Neural cell (in vitro differentiated cells): ENCODE results near the gene KLC4. TPM values are rescaled to one million over a fixed set of nuclear protein-coding genes. Genes with fewer than 3 reads are reported as not detected.

Experiments used
- H2AFZ ChIP-seq: fragments of 200-600, 300-800 bp; sonication (generic), shearing (Covaris generic); 2 replicates; pipeline ENCODE4 v1.6.0; 2014; ENCODE audit warnings: low read depth, mild to moderate bottlenecking, antibody characterized with exemption, low read length, moderate library complexity
- H3F3A ChIP-seq: fragments of 200-600 bp; shearing (Covaris generic); 2 replicates; pipeline ENCODE4 v1.6.1; 2016; ENCODE audit warnings: mild to moderate bottlenecking, moderate library complexity, mixed read lengths, antibody characterized with exemption, low read length; ENCODE audit not compliant: insufficient read depth, poor library complexity, severe bottlenecking
- H3K27ac ChIP-seq: fragments of 200-600, 300-800 bp; sonication (generic), shearing (Covaris generic); 2 replicates; pipeline ENCODE4 v1.5.1; 2014; ENCODE audit warnings: mild to moderate bottlenecking, low read length, moderate library complexity
- H3K27me3 ChIP-seq: fragments of 300-800, 200-600 bp; sonication (generic), shearing (Covaris generic); 2 replicates; pipeline ENCODE4 v1.6.0; 2014; ENCODE audit warnings: mild to moderate bottlenecking, low read depth, low read length, moderate library complexity; ENCODE audit not compliant: insufficient read depth
- H3K36me3 ChIP-seq: fragments of 300-800, 200-600 bp; sonication (generic), shearing (Covaris generic); 2 replicates; pipeline ENCODE4 v1.5.1; 2014; ENCODE audit warnings: mild to moderate bottlenecking, antibody characterized with exemption, low read length, moderate library complexity; ENCODE audit not compliant: insufficient read depth
- H3K4me2 ChIP-seq: fragments of 300-800, 200-600 bp; sonication (generic), shearing (Covaris generic); 2 replicates; pipeline ENCODE4 v1.6.0; 2014; ENCODE audit warnings: mild to moderate bottlenecking, low read length
- H3K4me3 ChIP-seq: fragments of 300-800, 200-600 bp; sonication (generic), shearing (Covaris generic); 2 replicates; pipeline ENCODE4 v1.5.1; 2014; ENCODE audit warnings: mild to moderate bottlenecking, low read length, moderate library complexity
- H3K79me2 ChIP-seq: fragments of 200-600 bp; shearing (Covaris generic); replicated peaks from 2 replicates; pipeline ENCODE4 v1.6.0; 2014; ENCODE audit warnings: mild to moderate bottlenecking, low read length, moderate library complexity; ENCODE audit not compliant: insufficient read depth
- H3K9ac ChIP-seq: fragments of 300-800, 200-600 bp; sonication (generic), shearing (Covaris generic); 2 replicates; pipeline ENCODE4 v1.6.1; 2016; ENCODE audit warnings: mild to moderate bottlenecking, low read length, mixed read lengths
- H3K9me2 ChIP-seq: fragments of 200-600 bp; shearing (Covaris generic); 2 replicates; pipeline ENCODE4 v1.6.1; 2016; ENCODE audit warnings: mild to moderate bottlenecking, low read length, mixed read lengths; ENCODE audit not compliant: insufficient read depth
- H3K9me3 ChIP-seq: fragments of 200-600, 300-800 bp; sonication (generic), shearing (Covaris generic); 2 replicates; pipeline ENCODE4 v1.6.1; 2016; ENCODE audit warnings: mild to moderate bottlenecking, mixed run types, low read length, moderate library complexity, mixed read lengths
- H4K20me1 ChIP-seq: fragments of 200-600 bp; shearing (Covaris generic); 2 replicates; pipeline ENCODE4 v1.6.1; 2016; ENCODE audit warnings: mild to moderate bottlenecking, mixed run types; ENCODE audit not compliant: insufficient read depth
- EP300 ChIP-seq: fragments of 450-650 bp; conservative IDR thresholded peaks from 2 replicates; pipeline ENCODE4 v1.6.1; 2014; ENCODE audit warnings: antibody characterized with exemption, mild to moderate bottlenecking, moderate library complexity; ENCODE audit not compliant: poor library complexity, severe bottlenecking
- EZH2 ChIP-seq: fragments of 200-600, 300-800 bp; shearing (Covaris generic), sonication (generic); IDR thresholded peaks from 2 replicates; pipeline ENCODE4 v1.6.1; 2014; ENCODE audit warnings: antibody characterized with exemption, low read length, borderline replicate concordance, mild to moderate bottlenecking; ENCODE audit not compliant: insufficient read depth, poor library complexity, severe bottlenecking
- MXI1 ChIP-seq: fragments of 450-650 bp; conservative IDR thresholded peaks from 2 replicates; pipeline ENCODE4 v1.6.1; 2014; ENCODE audit warnings: antibody characterized with exemption, mild to moderate bottlenecking; ENCODE audit not compliant: poor library complexity, severe bottlenecking
- POLR2AphosphoS5 ChIP-seq: IDR thresholded peaks from 2 replicates; pipeline ENCODE4 v1.6.1; 2012
- RAD21 ChIP-seq: fragments of 450-650 bp; conservative IDR thresholded peaks from 2 replicates; pipeline ENCODE4 v1.6.1; 2014; ENCODE audit warnings: antibody characterized with exemption, mild to moderate bottlenecking, moderate library complexity
- SMC3 ChIP-seq: fragments of 450-650 bp; conservative IDR thresholded peaks from 2 replicates; pipeline ENCODE4 v1.6.1; 2014; ENCODE audit warnings: antibody characterized with exemption, mild to moderate bottlenecking, moderate library complexity; ENCODE audit not compliant: poor library complexity
- TAF1 ChIP-seq: IDR thresholded peaks from 2 replicates; pipeline ENCODE4 v1.6.1; 2012; ENCODE audit warnings: low read depth
- polyA plus RNA-seq: library from polyadenylated mRNA; depleted of rRNA; stranded (reverse); fragments of >200 nt; gene quantifications from 2 replicates; pipeline ENCODE4 v1.2.3, GENCODE V29; 2014
- TF ChIP-seq, protein P1 (sequence below): fragments of 450-650 bp; IDR thresholded peaks from 2 replicates; pipeline ENCODE4 v1.5.1; 2014; ENCODE audit warnings: antibody characterized with exemption, mild to moderate bottlenecking, moderate library complexity; ENCODE audit not compliant: poor library complexity, severe bottlenecking
- TF ChIP-seq, protein P2 (sequence below): IDR thresholded peaks from 2 replicates; pipeline ENCODE4 v1.6.1; 2012; ENCODE audit warnings: borderline replicate concordance

Gene KLC4
- polyA plus RNA-seq, 1 donor from 2014 or later = 75.3 TPM

DNA sequence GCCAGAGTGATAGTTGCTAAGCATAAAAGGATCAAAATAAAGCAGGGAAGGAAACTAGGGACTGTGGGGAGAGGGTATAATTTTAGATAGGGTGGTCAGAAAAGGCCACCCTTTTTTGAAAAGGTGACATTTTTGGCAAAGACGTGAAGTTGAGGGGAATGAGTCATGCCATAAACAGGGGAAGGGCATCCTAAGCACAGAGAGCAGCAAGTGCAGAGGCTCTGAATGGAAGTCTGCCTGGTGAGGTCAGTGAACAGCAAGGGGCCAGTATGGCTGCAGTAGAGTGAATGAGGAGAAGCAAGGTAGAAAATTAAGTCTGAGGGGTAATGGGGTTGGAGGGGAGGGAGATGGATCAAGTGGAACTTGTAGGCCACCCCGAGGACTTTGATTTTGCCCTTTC, 2.4 kb downstream of the KLC4 start:
- Histone ChIP-seq H3K4me2 (no peak overlapping the region), H3K36me3 (peaks cover 6% of the 10 kb centered on the region), H4K20me1 (no peaks in the 10 kb centered on the region), H3K27me3 (no peaks in the 10 kb centered on the region), H3K4me3 (no peak overlapping the region), H3K9me2 (no peaks in the 10 kb centered on the region), H2AFZ (no peak overlapping the region), H3K9me3 (no peaks in the 10 kb centered on the region), H3K79me2 (peaks cover 11% of the 10 kb centered on the region), H3K9ac (no peak overlapping the region), H3F3A (no peaks in the 10 kb centered on the region), H3K27ac (no peak overlapping the region)
- TF ChIP-seq SMC3 (no peak), RAD21 (no peak)
- TF ChIP-seq, protein P1, sequence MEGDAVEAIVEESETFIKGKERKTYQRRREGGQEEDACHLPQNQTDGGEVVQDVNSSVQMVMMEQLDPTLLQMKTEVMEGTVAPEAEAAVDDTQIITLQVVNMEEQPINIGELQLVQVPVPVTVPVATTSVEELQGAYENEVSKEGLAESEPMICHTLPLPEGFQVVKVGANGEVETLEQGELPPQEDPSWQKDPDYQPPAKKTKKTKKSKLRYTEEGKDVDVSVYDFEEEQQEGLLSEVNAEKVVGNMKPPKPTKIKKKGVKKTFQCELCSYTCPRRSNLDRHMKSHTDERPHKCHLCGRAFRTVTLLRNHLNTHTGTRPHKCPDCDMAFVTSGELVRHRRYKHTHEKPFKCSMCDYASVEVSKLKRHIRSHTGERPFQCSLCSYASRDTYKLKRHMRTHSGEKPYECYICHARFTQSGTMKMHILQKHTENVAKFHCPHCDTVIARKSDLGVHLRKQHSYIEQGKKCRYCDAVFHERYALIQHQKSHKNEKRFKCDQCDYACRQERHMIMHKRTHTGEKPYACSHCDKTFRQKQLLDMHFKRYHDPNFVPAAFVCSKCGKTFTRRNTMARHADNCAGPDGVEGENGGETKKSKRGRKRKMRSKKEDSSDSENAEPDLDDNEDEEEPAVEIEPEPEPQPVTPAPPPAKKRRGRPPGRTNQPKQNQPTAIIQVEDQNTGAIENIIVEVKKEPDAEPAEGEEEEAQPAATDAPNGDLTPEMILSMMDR = no peak

DNA sequence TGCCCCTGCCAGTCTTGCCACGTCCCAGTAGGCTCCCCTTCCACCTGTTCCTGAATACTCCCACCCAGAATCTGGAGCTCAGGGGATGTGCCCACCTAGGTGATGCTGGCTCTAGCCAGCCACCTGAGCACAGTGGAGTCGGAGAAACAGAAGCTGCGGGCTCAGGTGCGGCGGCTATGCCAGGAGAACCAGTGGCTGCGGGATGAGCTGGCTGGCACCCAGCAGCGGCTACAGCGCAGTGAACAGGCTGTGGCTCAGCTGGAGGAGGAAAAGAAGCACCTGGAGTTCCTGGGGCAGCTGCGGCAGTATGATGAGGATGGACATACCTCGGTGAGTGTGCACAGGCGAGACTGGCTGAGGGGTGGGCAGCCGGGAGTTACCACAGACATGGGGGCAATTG, 3.4 kb downstream of the KLC4 start:
- H4K20me1 ChIP-seq = no peaks in the 10 kb centered on the region
- no peak overlapping the region for H3K9ac ChIP-seq
- no peaks in the 10 kb centered on the region for H3F3A ChIP-seq
- H3K36me3 ChIP-seq = peaks cover 8% of the 10 kb centered on the region
- H2AFZ ChIP-seq = no peak overlapping the region
- no peaks in the 10 kb centered on the region for H3K27me3 ChIP-seq
- no peak overlapping the region for H3K4me3 ChIP-seq
- no peak overlapping the region for H3K4me2 ChIP-seq
- no peaks in the 10 kb centered on the region for H3K9me3 ChIP-seq
- H3K9me2 ChIP-seq = no peaks in the 10 kb centered on the region
- H3K27ac ChIP-seq = no peak overlapping the region
- peaks cover 11% of the 10 kb centered on the region for H3K79me2 ChIP-seq
- TF ChIP-seq EZH2 (no peak), POLR2AphosphoS5 (no peak), RAD21 (no peak), TAF1 (no peak), MXI1 (no peak), EP300 (no peak), SMC3 (no peak)
- TF ChIP-seq, protein P2, sequence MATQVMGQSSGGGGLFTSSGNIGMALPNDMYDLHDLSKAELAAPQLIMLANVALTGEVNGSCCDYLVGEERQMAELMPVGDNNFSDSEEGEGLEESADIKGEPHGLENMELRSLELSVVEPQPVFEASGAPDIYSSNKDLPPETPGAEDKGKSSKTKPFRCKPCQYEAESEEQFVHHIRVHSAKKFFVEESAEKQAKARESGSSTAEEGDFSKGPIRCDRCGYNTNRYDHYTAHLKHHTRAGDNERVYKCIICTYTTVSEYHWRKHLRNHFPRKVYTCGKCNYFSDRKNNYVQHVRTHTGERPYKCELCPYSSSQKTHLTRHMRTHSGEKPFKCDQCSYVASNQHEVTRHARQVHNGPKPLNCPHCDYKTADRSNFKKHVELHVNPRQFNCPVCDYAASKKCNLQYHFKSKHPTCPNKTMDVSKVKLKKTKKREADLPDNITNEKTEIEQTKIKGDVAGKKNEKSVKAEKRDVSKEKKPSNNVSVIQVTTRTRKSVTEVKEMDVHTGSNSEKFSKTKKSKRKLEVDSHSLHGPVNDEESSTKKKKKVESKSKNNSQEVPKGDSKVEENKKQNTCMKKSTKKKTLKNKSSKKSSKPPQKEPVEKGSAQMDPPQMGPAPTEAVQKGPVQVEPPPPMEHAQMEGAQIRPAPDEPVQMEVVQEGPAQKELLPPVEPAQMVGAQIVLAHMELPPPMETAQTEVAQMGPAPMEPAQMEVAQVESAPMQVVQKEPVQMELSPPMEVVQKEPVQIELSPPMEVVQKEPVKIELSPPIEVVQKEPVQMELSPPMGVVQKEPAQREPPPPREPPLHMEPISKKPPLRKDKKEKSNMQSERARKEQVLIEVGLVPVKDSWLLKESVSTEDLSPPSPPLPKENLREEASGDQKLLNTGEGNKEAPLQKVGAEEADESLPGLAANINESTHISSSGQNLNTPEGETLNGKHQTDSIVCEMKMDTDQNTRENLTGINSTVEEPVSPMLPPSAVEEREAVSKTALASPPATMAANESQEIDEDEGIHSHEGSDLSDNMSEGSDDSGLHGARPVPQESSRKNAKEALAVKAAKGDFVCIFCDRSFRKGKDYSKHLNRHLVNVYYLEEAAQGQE = no peak
- TF ChIP-seq, protein P1 = no peak
